ENCODE data around the gene TANGO6.
A peak's percentile ranks its signal among the peaks of the same experiment; 100 is the strongest.

Gene TANGO6

GRCh38 chr16:69017036-69017783 lies 173.9 kb downstream of the TANGO6 start:
- H3K4me3 ChIP-seq: no peak overlapping the region
- H3K27me3 ChIP-seq: no peaks in the 10 kb centered on the region
- no peak overlapping the region for H3K9ac ChIP-seq
- no peak for TF ChIP-seq Cebpa-rat (IDR thresholded peaks at IDR 0.05)
- H3K4me2 ChIP-seq: peak overlapping the region in 4 of 11 experiments; percentile 9 to 59 (median 26); a peak in 7 of 22 replicates
- H3K4me1 ChIP-seq: peaks cover 0 to 13% (median 0%) of the 10 kb centered on the region in 10 experiments; a peak in 7 of 20 replicates
- peaks cover 0 to 7% (median 3%) of the 10 kb centered on the region in 11 experiments; a peak in 6 of 22 replicates for H3K36me3 ChIP-seq
- H4K20me1 ChIP-seq: no peaks in the 10 kb centered on the region
- H3K9me3 ChIP-seq (replicated peaks in 1 of 11): peaks cover 0 to 4% (median 0%) of the 10 kb centered on the region in 11 experiments; a peak in 1 of 22 replicates
- H3K27ac ChIP-seq: no peak overlapping the region

GRCh38 chr16:69019811-69020210 lies 176.5 kb downstream of the TANGO6 start:
- H3K36me3 ChIP-seq: peaks cover 3 to 32% (median 18%) of the 10 kb centered on the region in 11 experiments; a peak in 20 of 22 replicates

GRCh38 chr16:69029121-69029520 lies 185.8 kb downstream of the TANGO6 start:
- Histone ChIP-seq H3K4me2 (no peak overlapping the region), H3K4me3 (no peak overlapping the region)
- no peak for TF ChIP-seq Cebpa-rat (IDR thresholded peaks at IDR 0.05)

More at GRCh38 chr16:69019811-69020210, 176.5 kb downstream of the TANGO6 start:
- no peak overlapping the region for H3K4me3 ChIP-seq
- H3K9me3 ChIP-seq (replicated peaks in 1 of 11): peaks cover 0 to 4% (median 0%) of the 10 kb centered on the region in 11 experiments; a peak in 1 of 22 replicates
- H3K4me2 ChIP-seq: no peak overlapping the region
- H3K4me1 ChIP-seq: peaks cover 0 to 13% (median 0%) of the 10 kb centered on the region in 10 experiments; a peak in 7 of 20 replicates
- no peak overlapping the region for H3K27ac ChIP-seq
- no peak overlapping the region for H3K9ac ChIP-seq
- TF ChIP-seq Cebpa-rat (IDR thresholded peaks at IDR 0.05): no peak
- H3K27me3 ChIP-seq: no peaks in the 10 kb centered on the region
- no peaks in the 10 kb centered on the region for H4K20me1 ChIP-seq

GRCh38 chr16:69031877-69032301 lies 188.6 kb downstream of the TANGO6 start:
- no peak for TF ChIP-seq Cebpa-rat (IDR thresholded peaks at IDR 0.05)
- Histone ChIP-seq H3K4me1 (peaks cover 0 to 14% (median 4%) of the 10 kb centered on the region in 10 experiments; a peak in 10 of 20 replicates), H3K9me3 (replicated peaks in 1 of 11) (no peaks in the 10 kb centered on the region), H3K36me3 (peaks cover 0 to 47% (median 10%) of the 10 kb centered on the region in 11 experiments; a peak in 12 of 22 replicates), H3K4me3 (no peak overlapping the region), H3K27ac (no peak overlapping the region), H3K4me2 (no peak overlapping the region), H4K20me1 (no peaks in the 10 kb centered on the region; a peak in 1 of 22 replicates), H3K9ac (no peak overlapping the region), H3K27me3 (no peaks in the 10 kb centered on the region)

More at GRCh38 chr16:69029121-69029520, 185.8 kb downstream of the TANGO6 start:
- H4K20me1 ChIP-seq: no peaks in the 10 kb centered on the region; a peak in 1 of 22 replicates
- H3K9ac ChIP-seq: no peak overlapping the region
- H3K9me3 ChIP-seq (replicated peaks in 1 of 11): no peaks in the 10 kb centered on the region
- H3K27me3 ChIP-seq: no peaks in the 10 kb centered on the region
- peaks cover 0 to 6% (median 0%) of the 10 kb centered on the region in 10 experiments; a peak in 5 of 20 replicates for H3K4me1 ChIP-seq
- no peak overlapping the region for H3K27ac ChIP-seq
- H3K36me3 ChIP-seq: peaks cover 14 to 62% (median 17%) of the 10 kb centered on the region in 11 experiments; a peak in 20 of 22 replicates

GRCh38 chr16:69033151-69033949 lies 190.0 kb downstream of the TANGO6 start:
- Histone ChIP-seq H3K9me3 (replicated peaks in 1 of 11) (no peaks in the 10 kb centered on the region), H3K4me3 (no peak overlapping the region)

GRCh38 chr16:69035375-69035774 lies 192.0 kb downstream of the TANGO6 start:
- Histone ChIP-seq H4K20me1 (no peaks in the 10 kb centered on the region), H3K4me3 (no peak overlapping the region), H3K9ac (no peak overlapping the region), H3K4me1 (peaks cover 0 to 14% (median 3%) of the 10 kb centered on the region in 10 experiments; a peak in 9 of 20 replicates), H3K27ac (no peak overlapping the region), H3K27me3 (no peaks in the 10 kb centered on the region), H3K36me3 (peaks cover 4 to 37% (median 14%) of the 10 kb centered on the region in 11 experiments; a peak in 20 of 22 replicates), H3K9me3 (replicated peaks in 1 of 11) (peaks cover 0 to 4% (median 0%) of the 10 kb centered on the region in 11 experiments; a peak in 2 of 22 replicates), H3K4me2 (no peak overlapping the region)
- no peak for TF ChIP-seq Cebpa-rat (IDR thresholded peaks at IDR 0.05)

More at GRCh38 chr16:69033151-69033949, 190.0 kb downstream of the TANGO6 start:
- peaks cover 0 to 14% (median 4%) of the 10 kb centered on the region in 10 experiments; a peak in 10 of 20 replicates for H3K4me1 ChIP-seq
- H4K20me1 ChIP-seq: no peaks in the 10 kb centered on the region; a peak in 1 of 22 replicates
- H3K27me3 ChIP-seq: no peaks in the 10 kb centered on the region
- H3K27ac ChIP-seq: no peak overlapping the region
- no peak for TF ChIP-seq Cebpa-rat (IDR thresholded peaks at IDR 0.05)
- H3K36me3 ChIP-seq: peaks cover 0 to 37% (median 9%) of the 10 kb centered on the region in 11 experiments; a peak in 12 of 22 replicates
- H3K9ac ChIP-seq: no peak overlapping the region
- H3K4me2 ChIP-seq: peak overlapping the region in 2 of 11 experiments; percentile 15 to 20; a peak in 2 of 22 replicates

- H3K9ac ChIP-seq: no peak overlapping the region
- H3K36me3 ChIP-seq: peaks cover 16 to 46% (median 26%) of the 10 kb centered on the region in 11 experiments
- no peak for TF ChIP-seq Cebpa-rat (IDR thresholded peaks at IDR 0.05)
- H3K27me3 ChIP-seq: no peaks in the 10 kb centered on the region
- no peaks in the 10 kb centered on the region for H4K20me1 ChIP-seq
- peaks cover 6 to 16% (median 9%) of the 10 kb centered on the region in 11 experiments for H3K9me3 ChIP-seq (replicated peaks in 1 of 11)
- no peak overlapping the region for H3K27ac ChIP-seq
- peak overlapping the region in 5 of 11 experiments; percentile 2 to 26 (median 10); a peak in 5 of 22 replicates for H3K4me2 ChIP-seq
- H3K4me1 ChIP-seq: peaks cover 0 to 14% (median 3%) of the 10 kb centered on the region in 10 experiments; a peak in 9 of 20 replicates
- no peak overlapping the region for H3K4me3 ChIP-seq
These were observed 193.2 kb downstream of the TANGO6 start for GRCh38 chr16:69036399-69037091.
